ENCODE data around the gene G6PC1.
"Not testable (repeated sequence)": the region's sequence is repeated elsewhere in the genome, so short reads cannot be mapped to it uniquely, and the experiment has no call there.

GRCh38 chr17:42915288-42915687, 14.7 kb downstream of the G6PC1 start:
- not testable (repeated sequence) for TF ChIP-seq CTCF, EP300, POLR2AphosphoS5, POLR2A (IDR thresholded peaks at IDR 0.05)

All from gastroesophageal sphincter (tissue), 3 donors.